GM12878 (cell line): ENCODE results near the gene PKP2. TPM values are rescaled to one million over a fixed set of nuclear protein-coding genes. Genes with fewer than 3 reads are reported as not detected.

Source experiments
- ATAC-seq: fragments of 200-7000 bp; cut with Tn5 transposase; 3 replicates; pipeline ENCODE4 v1.9.1; 2020; ENCODE audit warnings: mild to moderate bottlenecking, moderate library complexity
- BruUV-seq: library from RNA; stranded (reverse); fragments of 400-500 nt; replicated peaks from 2 replicates; lab custom pipeline; 2021; lab: Mats Ljungman, UMichigan
- CTCF ChIA-PET: fragments of 300-600 bp; sonication (Branson Sonifier 250); formaldehyde crosslinking; extraction: SDS; loops from one replicate; lab custom pipeline; 2021; ENCODE audit warnings: inconsistent platforms; lab: Yijun Ruan, JAX
- POLR2A ChIA-PET: fragments of 350-600 bp; formaldehyde crosslinking; extraction: SDS; loops from one replicate; lab custom pipeline; 2021; ENCODE audit warnings: inconsistent platforms; lab: Charles Lee
- RAD21 ChIA-PET: fragments of 300-600 bp; sonication (Branson Sonifier 250); formaldehyde crosslinking; loops from one replicate; lab custom pipeline; 2023; ENCODE audit warnings: antibody characterized with exemption; ENCODE audit not compliant: unreplicated experiment; lab: Charles Lee
- SMC1A ChIA-PET: fragments of 300-600 bp; sonication (Branson Sonifier 250); formaldehyde crosslinking; loops from one replicate; lab custom pipeline; 2023; ENCODE audit not compliant: unreplicated experiment, uncharacterized antibody; lab: Charles Lee
- DNase-seq: peaks from one replicate; pipeline ENCODE4 v3.0.0-alpha.2; 2011; ENCODE audit warnings: low read depth, low spot score
- FAIRE-seq: peaks from 3 replicates; lab custom pipeline; 2011; peaks lifted over from hg19 to GRCh38; lab: Jason Lieb, UNC
- H2AFZ ChIP-seq: 2 replicates; pipeline ENCODE4 v1.6.0; 2011; ENCODE audit warnings: low read depth, low read length, control low read depth; ENCODE audit not compliant: control insufficient read depth
- H3K27ac ChIP-seq: 2 replicates; pipeline ENCODE4 v1.5.1; 2011; ENCODE audit warnings: control low read depth; ENCODE audit not compliant: control insufficient read depth, insufficient read depth
- H3K27me3 ChIP-seq, 2 experiments: replicated peaks in 1 of 2; 2 replicates each; pipeline versions ENCODE4 v1.6.0 to v1.6.1; 2011; ENCODE audit warnings: low read length in 1 of 2; ENCODE audit not compliant: control insufficient read depth in 2 of 2, insufficient read depth in 2 of 2
- H3K36me3 ChIP-seq, 2 experiments: 2 replicates each; pipeline ENCODE4 v1.5.1; 2011; ENCODE audit warnings: low read length in 1 of 2; ENCODE audit not compliant: control insufficient read depth in 2 of 2, insufficient read depth in 2 of 2
- H3K4me1 ChIP-seq: 2 replicates; pipeline ENCODE4 v1.6.1; 2011; ENCODE audit warnings: mild to moderate bottlenecking, low read length, moderate library complexity, mixed read lengths; ENCODE audit not compliant: control insufficient read depth, insufficient read depth
- H3K4me2 ChIP-seq: 2 replicates; pipeline ENCODE4 v1.6.0; 2011; ENCODE audit warnings: control low read depth; ENCODE audit not compliant: control insufficient read depth, insufficient read depth
- H3K4me3 ChIP-seq: fragments of 200-600 bp; sonication (generic); 2 replicates; pipeline ENCODE4 v1.5.1; 2016
- H3K79me2 ChIP-seq: 2 replicates; pipeline ENCODE4 v1.6.0; 2011; ENCODE audit warnings: low read length; ENCODE audit not compliant: control insufficient read depth, insufficient read depth
- H3K9ac ChIP-seq: 2 replicates; pipeline ENCODE4 v1.8.0; 2011; ENCODE audit warnings: low read length, control low read depth, mixed read lengths; ENCODE audit not compliant: control insufficient read depth, insufficient read depth
- H3K9me3 ChIP-seq: replicated peaks from 3 replicates; pipeline ENCODE4 v1.5.1; 2011; ENCODE audit warnings: mild to moderate bottlenecking, low read length; ENCODE audit not compliant: control insufficient read depth, insufficient read depth
- H4K20me1 ChIP-seq: 2 replicates; pipeline ENCODE4 v1.6.0; 2011; ENCODE audit not compliant: control insufficient read depth, insufficient read depth
- CBFB ChIP-seq: IDR thresholded peaks from 2 replicates; pipeline ENCODE4 v1.6.1; 2016; ENCODE audit warnings: antibody characterized with exemption, low read depth
- ELK1 ChIP-seq: IDR thresholded peaks from 2 replicates; pipeline ENCODE4 v1.6.1; 2012; ENCODE audit warnings: low read depth, low read length, improper control_type of control experiment
- KDM1A ChIP-seq: fragments of 200-600 bp; sonication (generic); IDR thresholded peaks from 2 replicates; pipeline ENCODE4 v1.6.1; 2016; ENCODE audit warnings: borderline replicate concordance
- PML ChIP-seq: IDR thresholded peaks from 2 replicates; pipeline ENCODE4 v1.6.1; 2012; ENCODE audit warnings: low read length, inconsistent platforms
- SKIL ChIP-seq: fragments of 450-650 bp; IDR thresholded peaks from 2 replicates; pipeline ENCODE4 v1.6.1; 2017; ENCODE audit warnings: mild to moderate bottlenecking, low read depth, inconsistent platforms; ENCODE audit not compliant: poor library complexity, severe bottlenecking
- SREBF1 ChIP-seq: IDR thresholded peaks from 2 replicates; pipeline ENCODE4 v1.6.1; 2012; ENCODE audit warnings: mild to moderate bottlenecking, low read length
- ZBTB40 ChIP-seq: fragments of 450-650 bp; IDR thresholded peaks from 2 replicates; pipeline ENCODE4 v1.6.1; 2016; ENCODE audit warnings: mild to moderate bottlenecking, moderate library complexity, borderline replicate concordance
- ZNF24 ChIP-seq: fragments of 450-650 bp; IDR thresholded peaks from 2 replicates; pipeline ENCODE4 v1.6.1; 2017; ENCODE audit warnings: antibody characterized with exemption, mild to moderate bottlenecking
- WGBS: methylation state at CpG from one replicate; pipeline ENCODE4 v1.1.6; 2016; ENCODE audit warnings: low lambda C conversion rate; ENCODE audit not compliant: insufficient replicate concordance, insufficient coverage; ENCODE audit errors: missing lambda C conversion rate; 5-methylcytosine and 5-hydroxymethylcytosine counted together
- in situ Hi-C: fragments of 300-500 bp; cut with MboI; formaldehyde crosslinking; loops from 9 replicates; pipeline ENCODE4 v1.14.3; 2018; ENCODE audit warnings: mixed read lengths
- intact Hi-C: fragments of 100-400 bp; cut with micrococcal nuclease; formaldehyde crosslinking; loops from one replicate; pipeline ENCODE4 v1.14.2; 2022; ENCODE audit not compliant: unreplicated experiment
- polyA plus RNA-seq, 11 experiments: library from polyadenylated mRNA; depleted of rRNA in 4 of 11; unstranded in 6 of 11; stranded (reverse) in 5 of 11; fragments of >200 nt; fragmentation: Nextera tagmentation in 4 of 11; fragmentation: Illumina TruSeq in 1 of 11; extraction: Ambion mirVana in 4 of 11; extraction: Trizol in 1 of 11; gene quantifications; 1 replicate in 1 of 11; 2 replicates in 10 of 11; pipeline versions ENCODE4 v1.2.1 to v1.2.3, GENCODE V29; 2011 to 2016; ENCODE audit warnings: inconsistent platforms in 2 of 11, missing spikeins in 2 of 11, low read depth in 1 of 11
- total RNA-seq, 4 experiments: library from RNA; depleted of rRNA in 3 of 4; stranded (reverse); fragments of >200 nt in 3 of 4; fragmentation: Illumina TruSeq in 1 of 4; extraction: Trizol in 1 of 4; gene quantifications; 2 replicates each; pipeline versions ENCODE4 v1.2.1 to v1.2.3, GENCODE V29; 2013 to 2021

PKP2 gene
- total and polyA plus RNA-seq, 10 of the 15 experiments (the other 5 are each of a cell fraction or from before 2014, with no cell fraction given) = 0.02 to 4.1 (median 0.07) TPM; not detected in 4

- CTCF ChIA-PET = no interaction called here
- H3K4me1 ChIP-seq = peaks cover 6% of the 10 kb centered on the region; the same call in 1 of the 2 replicates
- intact Hi-C loops (loop anchor here (10.0 kb wide), 1 partner anchor 227 kb away; the partner anchor contains the start of gene DNM1L), in situ Hi-C loops (loop anchor here (25.0 kb wide), 1 partner anchor 1239 kb away; the partner anchor contains the start of gene ETFBKMT)
- no peak overlapping the region for H3K4me2 ChIP-seq
- 56% methylated on average over 4 of the region's 4 CpGs for WGBS
- no peak for DNase-seq
- TF ChIP-seq KDM1A (no peak), PML (no peak), CBFB (no peak), SREBF1 (no peak), SKIL (no peak), ELK1 (no peak), ZNF24 (no peak), ZBTB40 (no peak)
- TF ChIP-seq, all 136 proteins: peak for 0
- ChIA-PET RAD21 (no interaction called here), POLR2A (no interaction called here), SMC1A (no interaction called here)
- Histone ChIP-seq H3K9ac (no peak overlapping the region), H3K4me3 (no peak overlapping the region), H4K20me1 (no peaks in the 10 kb centered on the region), H3K36me3 (no peaks in the 10 kb centered on the region), H3K27me3 (peaks cover 0 to 10% of the 10 kb centered on the region in 2 experiments; a peak in 3 of 4 replicates), H3K27ac (no peak overlapping the region), H3K79me2 (no peaks in the 10 kb centered on the region), H3K9me3 (no peaks in the 10 kb centered on the region), H2AFZ (no peak overlapping the region)
- FAIRE-seq = no peak
- no TSS peak for BruUV-seq
- no peak for ATAC-seq
Measured at GRCh38 chr12:32901553-32901952, 5.0 kb upstream of the PKP2 start.
